ENCODE data around the gene TRIP12.
A peak's percentile ranks its signal among the peaks of the same experiment; 100 is the strongest.
"Not testable (repeated sequence)": the region's sequence is repeated elsewhere in the genome, so short reads cannot be mapped to it uniquely, and the experiment has no call there.

Gene TRIP12

DNA sequence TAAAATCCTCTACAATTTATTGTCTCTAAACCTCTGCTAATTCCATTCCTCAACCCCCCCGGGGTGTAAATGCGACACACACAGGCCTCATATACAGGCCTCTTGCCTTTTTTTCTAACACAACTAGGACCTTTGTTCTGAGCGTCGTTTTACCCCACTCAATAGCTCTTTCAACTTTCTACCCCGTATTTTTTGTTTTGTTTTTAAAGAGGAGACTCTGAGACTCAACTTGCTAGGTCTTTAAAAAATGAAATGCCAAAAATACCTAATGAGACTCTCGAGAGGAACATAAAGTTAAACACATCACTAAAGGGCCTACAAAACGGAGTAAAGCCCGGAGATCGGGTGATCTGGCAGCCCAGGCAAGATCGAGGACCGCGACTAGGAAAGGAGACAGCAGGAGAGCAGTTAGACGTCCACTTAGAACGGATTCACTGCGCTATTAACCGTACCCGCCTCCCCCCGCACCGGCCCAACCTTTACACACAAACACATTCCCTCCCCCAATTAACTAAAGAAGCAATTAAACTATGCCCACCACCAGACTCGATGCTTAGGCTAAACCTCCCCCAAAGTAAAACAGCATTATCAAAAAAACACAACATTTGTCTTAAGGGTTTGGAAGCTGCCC lies 1.7 kb downstream of the TRIP12 start:
- DNase-seq = peak in 1 of 2 experiments; percentile 10

GRCh38 chr2:229917793-229918192 lies 4.0 kb downstream of the TRIP12 start:
- DNase-seq = no peak

DNA sequence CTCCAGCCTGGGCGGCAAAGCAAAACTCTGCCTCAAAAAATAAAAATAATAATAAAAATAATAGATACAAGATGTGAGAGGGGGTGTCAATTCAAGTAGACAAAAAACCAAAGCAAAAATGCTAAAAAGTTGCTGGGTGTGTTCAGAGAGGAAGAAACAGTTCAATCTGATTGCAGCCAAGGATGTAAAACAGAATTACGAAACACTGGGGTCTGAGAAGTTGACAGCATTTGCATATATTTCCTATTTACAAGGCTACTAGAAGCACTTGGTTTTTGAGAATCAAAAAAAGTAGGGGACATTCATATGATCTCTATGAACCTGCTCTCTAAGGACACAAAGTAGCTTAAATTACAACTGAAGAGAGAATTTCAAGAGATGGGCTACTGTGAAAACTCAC lies 7.6 kb downstream of the TRIP12 start:
- no peak for DNase-seq

GRCh38 chr2:229910832-229911412 lies 10.9 kb downstream of the TRIP12 start:
- no peak for DNase-seq

DNA sequence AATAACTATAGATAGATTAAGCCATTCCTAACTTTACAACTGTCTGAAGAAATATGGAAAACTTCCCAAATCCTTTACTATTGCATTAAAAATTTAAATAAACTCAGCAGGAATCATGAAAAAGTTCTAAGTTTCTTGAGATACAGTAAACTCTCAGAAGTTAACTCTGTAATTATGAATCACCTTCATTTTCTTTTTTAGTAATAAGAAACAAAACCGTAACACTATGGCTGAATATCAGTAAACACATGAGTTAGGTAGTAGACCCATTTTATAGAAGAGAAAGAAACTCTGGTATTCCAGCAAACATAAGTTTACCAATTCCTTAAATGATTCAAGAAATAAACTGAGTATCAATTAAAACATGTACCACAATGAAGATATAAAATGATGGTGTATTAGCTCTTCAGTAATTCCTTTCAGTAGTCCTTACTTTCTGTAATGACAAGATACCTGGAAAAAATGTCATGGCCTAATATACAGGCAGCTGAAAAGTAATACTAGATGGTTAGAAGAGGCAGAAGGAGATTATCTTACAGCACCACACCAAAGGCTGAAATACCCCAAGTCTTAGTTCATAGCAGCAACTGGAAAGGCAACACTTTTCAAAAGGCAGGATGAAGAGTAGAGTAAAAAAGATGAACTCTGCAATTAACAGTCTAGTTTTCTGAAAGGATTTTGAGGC lies 11.5 kb downstream of the TRIP12 start:
- no peak for DNase-seq

DNA sequence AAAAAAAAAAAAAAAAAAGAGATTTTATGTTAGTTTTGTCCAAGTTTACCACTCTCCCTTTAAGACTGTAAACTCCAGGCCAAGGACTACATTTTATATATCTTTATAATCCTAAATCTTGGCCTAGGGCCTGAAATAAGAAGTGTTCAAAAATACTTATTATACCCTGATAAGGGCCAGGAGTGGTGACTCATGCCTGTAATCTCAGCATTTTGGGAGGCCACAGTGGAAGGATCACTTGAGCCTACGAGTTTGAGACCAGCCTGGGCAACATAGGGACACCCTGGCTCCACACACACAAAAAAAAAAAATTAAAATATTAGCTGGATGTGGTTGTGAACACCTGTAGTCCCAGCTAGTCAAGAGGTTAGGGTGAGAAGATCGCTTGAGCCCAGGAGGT lies 12.7 kb downstream of the TRIP12 start:
- no peak for DNase-seq

GRCh38 chr2:229905601-229906000 lies 16.2 kb downstream of the TRIP12 start:
- no peak for DNase-seq

DNA sequence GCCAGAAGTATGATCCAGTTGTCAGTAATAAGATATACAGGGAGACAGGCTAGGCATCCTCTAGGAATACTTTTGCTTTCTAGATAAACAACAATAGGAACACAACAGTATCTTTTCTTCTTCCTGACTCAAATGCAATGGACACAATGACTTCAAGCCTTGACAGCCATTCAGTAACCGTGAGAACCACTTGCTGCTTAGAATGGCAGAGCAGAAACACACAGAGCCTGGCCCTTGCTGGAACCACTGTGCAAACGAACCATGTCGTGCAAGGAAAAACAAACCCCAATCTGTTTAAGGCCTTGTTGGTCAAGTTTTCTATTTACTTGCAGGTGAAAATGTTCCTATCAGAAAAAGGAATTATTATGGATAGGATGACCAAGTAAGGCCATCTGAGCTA lies 18.8 kb downstream of the TRIP12 start:
- DNase-seq = no peak

DNA sequence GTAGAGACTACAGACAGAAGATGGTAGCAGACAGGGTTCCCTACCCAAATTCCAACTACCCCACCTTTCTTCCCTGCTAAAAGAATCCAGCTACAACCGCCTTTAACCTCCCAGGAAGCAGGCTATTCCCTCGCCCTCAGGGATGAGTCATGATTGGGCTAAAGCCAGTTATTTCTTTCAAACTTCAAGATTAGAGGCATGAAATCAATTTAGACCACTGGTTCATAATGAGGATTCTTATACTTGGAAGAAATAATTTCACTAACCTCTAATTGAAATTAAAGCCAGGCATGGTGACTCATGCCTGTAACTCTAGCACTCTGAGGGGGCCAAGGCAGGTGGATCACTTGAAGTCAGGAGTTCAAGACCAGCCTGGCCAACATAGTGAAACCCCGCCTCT lies 20.0 kb downstream of the TRIP12 start:
- no peak for DNase-seq

- DNase-seq = not testable (repeated sequence)
These were observed 21.3 kb downstream of the TRIP12 start for GRCh38 chr2:229900514-229900913.

DNA sequence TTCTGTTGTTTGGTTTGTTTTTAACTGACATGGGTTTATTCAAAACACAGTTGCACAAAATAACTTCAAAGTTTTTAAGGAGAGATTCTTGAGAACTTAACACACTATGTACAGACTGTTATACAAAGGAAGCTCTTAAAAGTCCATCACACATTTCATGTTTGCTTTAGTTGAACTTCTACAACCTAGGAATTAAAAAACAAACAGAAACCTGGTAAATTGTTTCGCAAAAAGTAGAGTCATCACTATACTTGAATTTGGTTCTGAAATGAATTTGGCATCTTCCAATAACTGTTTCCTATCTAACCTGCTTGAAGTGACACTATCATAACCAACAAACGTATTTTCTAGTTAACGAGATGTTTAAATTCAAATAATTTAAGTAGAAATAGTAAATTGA lies 21.8 kb downstream of the TRIP12 start:
- DNase-seq = no peak

GRCh38 chr2:229899604-229900003 lies 22.2 kb downstream of the TRIP12 start:
- DNase-seq = no peak

- no peak for DNase-seq
These were observed 25.0 kb downstream of the TRIP12 start for GRCh38 chr2:229896857-229897256.

DNA sequence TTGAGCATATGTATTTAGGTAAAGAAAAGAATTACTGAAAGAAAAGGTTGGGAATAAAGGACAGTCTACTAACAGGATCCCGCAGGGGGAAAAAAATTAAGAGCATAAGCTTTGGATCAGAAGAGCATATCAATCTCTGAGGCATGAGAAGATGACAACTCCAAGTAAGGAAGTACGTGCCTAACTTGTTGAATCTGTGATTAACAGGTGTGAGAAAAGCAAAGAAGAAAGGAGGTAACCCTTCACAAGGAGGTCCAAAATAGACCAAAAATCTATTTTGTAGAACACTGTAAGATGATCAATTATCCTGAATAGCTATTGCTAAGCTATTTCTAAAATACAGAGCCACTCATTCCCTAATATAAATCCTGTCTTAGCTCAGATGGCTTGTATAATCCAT lies 32.8 kb downstream of the TRIP12 start:
- no peak for DNase-seq

- no peak for DNase-seq
These were observed 33.8 kb downstream of the TRIP12 start for GRCh38 chr2:229888031-229888430.

GRCh38 chr2:229887441-229887840 lies 34.4 kb downstream of the TRIP12 start:
- no peak for DNase-seq

GRCh38 chr2:229884775-229885699 lies 36.8 kb downstream of the TRIP12 start:
- no peak for DNase-seq

- no peak for DNase-seq
These were observed 39.2 kb downstream of the TRIP12 start for GRCh38 chr2:229882583-229882982.

GRCh38 chr2:229880892-229881586 lies 40.8 kb downstream of the TRIP12 start:
- no peak for DNase-seq

DNA sequence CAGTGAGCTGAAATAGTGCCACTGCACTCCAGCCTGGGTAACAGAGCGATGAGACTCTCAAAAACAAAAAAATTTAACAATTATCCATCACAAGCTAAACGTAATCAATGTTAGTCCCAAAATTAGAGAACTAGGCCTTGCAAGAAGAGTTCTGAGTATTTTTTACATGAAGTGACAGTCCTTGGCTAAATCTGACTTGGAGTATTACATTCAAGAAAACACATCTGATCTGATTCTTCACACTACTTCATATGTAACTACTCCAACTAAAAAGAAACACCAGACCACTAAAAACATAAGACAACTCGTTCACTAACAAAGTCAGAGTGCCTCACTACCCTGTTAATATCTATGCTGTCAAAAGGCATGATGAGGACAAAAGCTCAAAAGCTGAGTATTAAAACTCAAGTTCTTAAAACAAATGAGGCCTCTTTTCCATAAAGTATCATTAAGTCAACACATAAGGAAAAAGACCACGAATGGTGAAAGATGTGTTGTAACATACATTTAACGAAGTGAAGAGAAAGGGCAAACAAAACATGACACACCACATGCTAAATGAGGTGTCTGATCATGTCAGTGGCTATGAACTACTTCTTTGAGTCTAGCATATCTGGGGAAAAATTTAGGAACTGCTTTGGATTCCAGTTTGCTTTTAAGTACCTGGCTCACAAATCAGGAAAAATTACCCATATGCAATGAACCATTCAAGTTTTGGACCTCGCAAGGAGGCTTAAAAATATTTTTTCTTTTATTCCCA lies 42.4 kb downstream of the TRIP12 start:
- DNase-seq = no peak

- DNase-seq = no peak
These were observed 46.3 kb downstream of the TRIP12 start for GRCh38 chr2:229875549-229875948.

DNA sequence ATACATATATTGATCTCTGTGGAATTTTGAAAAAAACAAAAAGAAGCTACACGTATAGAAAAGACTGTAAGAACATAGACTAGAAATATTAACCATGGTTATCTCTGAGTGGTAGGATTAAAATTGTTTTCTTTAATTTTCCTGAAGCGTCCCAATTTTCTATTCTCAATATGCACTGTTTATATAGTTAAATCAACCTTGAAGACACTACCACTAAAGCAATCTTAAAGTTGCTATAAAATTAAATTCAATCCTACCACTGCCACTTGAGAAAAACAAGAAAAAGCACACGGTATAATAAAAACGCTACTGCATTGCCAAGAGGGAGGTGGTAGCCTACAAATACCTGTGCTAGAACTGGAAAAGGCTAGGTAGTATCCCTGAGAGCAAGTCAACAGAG lies 47.2 kb downstream of the TRIP12 start:
- DNase-seq = no peak

Data from activated CD4-positive, alpha-beta T cell treated with anti-CD3 and anti-CD28 coated beads, Interleukin-2, amount 50 U/mL, for 4 hours (primary cell).